Endothelial cell (in vitro differentiated cells): Measurements from ENCODE around the gene SLC17A2. TPM values are rescaled to one million over a fixed set of nuclear protein-coding genes. Genes with fewer than 3 reads are reported as not detected.

Experiments
- DNase-seq: peaks from one replicate; pipeline ENCODE4 v3.0.0; 2021; ENCODE audit warnings: low spot score
- H3K27ac Mint-ChIP-seq: one replicate; pipeline ENCODE4 v1.8.0; 2021; ENCODE audit warnings: mixed read lengths, inconsistent platforms; ENCODE audit not compliant: unreplicated experiment
- H3K27me3 Mint-ChIP-seq: one replicate; pipeline ENCODE4 v1.8.0; 2021; ENCODE audit warnings: mild to moderate bottlenecking, moderate library complexity, mixed read lengths, inconsistent platforms; ENCODE audit not compliant: unreplicated experiment
- H3K36me3 Mint-ChIP-seq: one replicate; pipeline ENCODE4 v1.8.0; 2021; ENCODE audit warnings: mild to moderate bottlenecking, low read depth, mixed read lengths, inconsistent platforms; ENCODE audit not compliant: unreplicated experiment
- H3K4me1 Mint-ChIP-seq: one replicate; pipeline ENCODE4 v1.8.0; 2021; ENCODE audit warnings: mild to moderate bottlenecking, mixed read lengths, inconsistent platforms; ENCODE audit not compliant: unreplicated experiment
- H3K4me3 Mint-ChIP-seq: one replicate; pipeline ENCODE4 v1.8.0; 2021; ENCODE audit warnings: mild to moderate bottlenecking, mixed read lengths, inconsistent platforms; ENCODE audit not compliant: unreplicated experiment
- H3K9me3 Mint-ChIP-seq: one replicate; pipeline ENCODE4 v1.8.0; 2021; ENCODE audit warnings: mixed read lengths, inconsistent platforms; ENCODE audit not compliant: unreplicated experiment
- total RNA-seq: library from RNA; stranded (reverse); fragmentation: NEBNext Ultra II Directional; extraction: Animal tissue kit (Norgen Biotek cat#: 25700); gene quantifications from one replicate; pipeline ENCODE4 v1.2.1, GENCODE V29; 2021; ENCODE audit not compliant: unreplicated experiment
- TF ChIP-seq, protein P1 (sequence below): fragments of 200-600 bp; sonication (generic); IDR thresholded peaks from one replicate; pipeline ENCODE4 v1.5.0; 2021; ENCODE audit warnings: antibody characterized with exemption; ENCODE audit not compliant: unreplicated experiment

The SLC17A2 gene
- total RNA-seq, 1 donor from 2014 or later, result not detected

DNA sequence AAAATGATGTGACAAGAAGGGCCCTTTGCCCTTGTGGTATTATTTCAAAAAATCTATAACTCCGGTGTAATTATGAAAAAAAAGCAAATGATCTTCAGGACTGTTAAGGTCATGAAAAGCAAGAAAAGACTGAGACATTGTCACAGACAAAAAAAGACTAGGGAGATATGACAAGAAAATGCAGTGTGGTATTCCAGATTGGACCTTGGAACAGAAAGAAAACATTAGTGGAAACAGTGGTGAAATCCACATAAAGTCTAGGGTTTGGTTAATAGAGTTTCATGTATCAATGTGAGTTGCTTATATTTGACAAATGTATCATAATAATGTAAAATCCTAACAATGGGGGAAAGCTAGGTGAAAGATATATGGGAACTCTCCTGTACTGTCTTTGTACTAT lies 29.6 kb downstream of the SLC17A2 start:
- no peaks in the 10 kb centered on the region for H3K9me3 Mint-ChIP-seq
- no peak overlapping the region for H3K27ac Mint-ChIP-seq
- DNase-seq, result no peak
- H3K36me3 Mint-ChIP-seq, result no peaks in the 10 kb centered on the region
- no peak overlapping the region for H3K4me3 Mint-ChIP-seq
- H3K4me1 Mint-ChIP-seq, result no peaks in the 10 kb centered on the region
- no peaks in the 10 kb centered on the region for H3K27me3 Mint-ChIP-seq
- TF ChIP-seq, protein P1, sequence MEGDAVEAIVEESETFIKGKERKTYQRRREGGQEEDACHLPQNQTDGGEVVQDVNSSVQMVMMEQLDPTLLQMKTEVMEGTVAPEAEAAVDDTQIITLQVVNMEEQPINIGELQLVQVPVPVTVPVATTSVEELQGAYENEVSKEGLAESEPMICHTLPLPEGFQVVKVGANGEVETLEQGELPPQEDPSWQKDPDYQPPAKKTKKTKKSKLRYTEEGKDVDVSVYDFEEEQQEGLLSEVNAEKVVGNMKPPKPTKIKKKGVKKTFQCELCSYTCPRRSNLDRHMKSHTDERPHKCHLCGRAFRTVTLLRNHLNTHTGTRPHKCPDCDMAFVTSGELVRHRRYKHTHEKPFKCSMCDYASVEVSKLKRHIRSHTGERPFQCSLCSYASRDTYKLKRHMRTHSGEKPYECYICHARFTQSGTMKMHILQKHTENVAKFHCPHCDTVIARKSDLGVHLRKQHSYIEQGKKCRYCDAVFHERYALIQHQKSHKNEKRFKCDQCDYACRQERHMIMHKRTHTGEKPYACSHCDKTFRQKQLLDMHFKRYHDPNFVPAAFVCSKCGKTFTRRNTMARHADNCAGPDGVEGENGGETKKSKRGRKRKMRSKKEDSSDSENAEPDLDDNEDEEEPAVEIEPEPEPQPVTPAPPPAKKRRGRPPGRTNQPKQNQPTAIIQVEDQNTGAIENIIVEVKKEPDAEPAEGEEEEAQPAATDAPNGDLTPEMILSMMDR, result no peak

DNA sequence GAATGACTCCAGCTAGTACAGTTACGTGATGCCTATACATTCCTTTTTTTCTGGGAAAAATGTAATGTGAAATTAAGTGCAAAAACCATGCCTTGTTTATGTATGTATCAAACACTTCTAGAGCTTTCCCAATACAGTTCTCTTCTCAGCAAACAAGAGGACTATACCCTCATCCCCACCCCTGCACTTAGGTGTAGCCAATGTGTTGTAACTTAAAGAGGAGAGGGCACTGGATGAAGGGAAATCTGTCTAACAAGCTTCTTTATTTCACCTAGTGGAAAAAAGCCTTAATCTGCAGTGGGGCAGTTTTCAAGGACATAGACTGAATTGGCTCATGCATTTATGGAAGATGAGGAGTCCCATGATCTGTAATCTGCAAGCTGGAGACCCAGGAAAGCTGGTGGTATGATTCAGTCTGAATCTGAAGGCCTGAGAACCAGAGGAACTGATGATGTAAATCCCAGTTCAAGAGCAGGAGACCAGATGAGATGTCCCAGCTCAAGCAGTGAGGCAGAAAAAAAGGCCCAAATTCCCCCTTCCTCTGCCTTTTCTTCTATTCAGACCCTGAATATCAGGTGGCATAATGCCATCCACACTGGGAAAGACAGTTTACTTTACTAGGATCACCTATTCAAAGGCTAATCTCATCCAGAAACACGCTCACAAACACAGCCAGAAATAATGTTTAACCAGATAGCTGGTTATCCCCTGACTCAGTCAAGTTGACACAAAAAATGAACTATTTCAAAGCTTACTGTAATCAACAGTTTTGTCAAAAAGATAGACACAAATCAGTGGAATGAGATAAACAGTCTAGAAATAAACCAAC lies 30.7 kb downstream of the SLC17A2 start:
- no peak overlapping the region for H3K27ac Mint-ChIP-seq
- no peaks in the 10 kb centered on the region for H3K36me3 Mint-ChIP-seq
- no peaks in the 10 kb centered on the region for H3K9me3 Mint-ChIP-seq
- TF ChIP-seq, protein P1, result no peak
- H3K27me3 Mint-ChIP-seq, result no peaks in the 10 kb centered on the region
- no peak overlapping the region for H3K4me3 Mint-ChIP-seq
- no peaks in the 10 kb centered on the region for H3K4me1 Mint-ChIP-seq
- DNase-seq, result no peak

DNA sequence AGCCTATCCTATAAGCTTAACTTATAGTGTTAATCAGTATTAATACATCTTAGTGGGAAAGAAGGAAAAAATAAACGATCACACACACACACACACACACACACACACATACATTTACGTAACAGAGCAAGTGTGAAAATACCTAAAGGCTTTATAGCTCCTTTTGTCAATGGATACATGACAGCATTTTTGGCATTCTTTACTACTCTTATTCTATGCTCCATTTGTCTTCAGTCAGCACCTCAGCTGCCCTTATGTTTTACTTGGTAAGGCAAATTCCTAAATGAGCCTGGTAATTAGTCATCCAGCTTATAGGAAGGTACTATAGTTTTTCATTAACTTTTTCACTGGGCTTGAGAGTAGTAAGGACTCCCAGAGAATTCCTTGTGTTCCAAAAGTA lies 31.4 kb downstream of the SLC17A2 start:
- H3K27ac Mint-ChIP-seq, result no peak overlapping the region
- peaks cover 1% of the 10 kb centered on the region for H3K4me1 Mint-ChIP-seq
- TF ChIP-seq, protein P1, result no peak
- H3K36me3 Mint-ChIP-seq, result no peaks in the 10 kb centered on the region
- H3K27me3 Mint-ChIP-seq, result no peaks in the 10 kb centered on the region
- DNase-seq, result no peak
- no peaks in the 10 kb centered on the region for H3K9me3 Mint-ChIP-seq
- no peak overlapping the region for H3K4me3 Mint-ChIP-seq

DNA sequence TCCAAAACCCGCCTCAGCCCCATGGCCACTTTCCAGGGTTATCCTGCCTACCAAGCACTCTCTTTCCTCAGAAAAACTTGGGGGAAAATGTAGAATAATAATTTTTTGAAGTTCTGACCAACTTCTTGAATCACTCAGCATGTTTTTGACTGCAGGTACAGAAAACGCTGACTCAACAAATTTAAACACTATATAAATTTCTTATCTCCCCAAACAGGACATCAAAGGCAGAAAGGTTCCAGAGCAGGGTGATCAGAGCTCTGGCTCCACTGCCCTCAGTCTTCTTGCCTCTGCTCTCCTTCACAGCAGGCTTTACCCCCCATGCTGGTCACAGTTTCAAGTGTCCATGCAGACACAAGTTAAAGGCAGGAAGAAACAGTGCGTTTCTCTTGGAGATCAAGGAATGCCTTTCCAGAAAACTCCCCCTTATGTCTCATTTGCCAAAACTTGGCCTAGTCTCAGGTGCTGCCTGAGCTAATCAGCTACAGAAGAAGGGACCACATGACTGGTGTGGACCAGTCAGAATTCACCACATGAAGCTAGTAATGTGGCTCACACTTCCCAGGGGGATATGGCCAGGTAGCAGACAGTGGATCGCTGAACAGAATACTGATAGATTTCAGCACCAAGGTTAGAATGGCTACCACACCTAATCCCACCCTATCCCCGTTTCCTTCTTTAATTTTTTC lies 32.1 kb downstream of the SLC17A2 start:
- TF ChIP-seq, protein P1, result no peak
- no peaks in the 10 kb centered on the region for H3K36me3 Mint-ChIP-seq
- DNase-seq, result no peak
- H3K27ac Mint-ChIP-seq, result no peak overlapping the region
- no peak overlapping the region for H3K4me3 Mint-ChIP-seq
- no peaks in the 10 kb centered on the region for H3K27me3 Mint-ChIP-seq
- no peaks in the 10 kb centered on the region for H3K9me3 Mint-ChIP-seq
- peaks cover 2% of the 10 kb centered on the region for H3K4me1 Mint-ChIP-seq

DNA sequence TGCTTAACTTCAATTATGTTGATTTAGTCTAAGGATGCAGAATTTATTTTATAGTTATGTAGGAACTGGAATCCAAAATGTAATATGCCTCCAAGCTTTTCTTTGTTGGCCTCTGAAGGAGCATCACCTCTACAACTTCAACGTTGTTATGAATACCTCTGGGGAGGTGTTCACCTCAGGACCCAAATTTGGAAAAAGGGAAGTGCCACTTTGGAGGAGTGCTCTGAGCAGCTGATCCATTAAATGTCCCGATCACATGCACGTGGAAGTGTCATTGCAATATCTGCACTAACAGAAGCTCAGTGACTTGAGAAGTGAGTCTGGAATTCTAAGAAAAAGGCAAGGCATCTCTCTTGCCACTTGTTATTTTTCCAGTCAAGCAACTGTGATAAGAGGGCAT lies 34.2 kb downstream of the SLC17A2 start:
- Mint-ChIP-seq H3K4me3 (no peak overlapping the region), H3K4me1 (peaks cover 2% of the 10 kb centered on the region), H3K27me3 (no peaks in the 10 kb centered on the region), H3K9me3 (no peaks in the 10 kb centered on the region), H3K27ac (no peak overlapping the region), H3K36me3 (no peaks in the 10 kb centered on the region)
- TF ChIP-seq, protein P1, result no peak
- no peak for DNase-seq
